Muscle of back (tissue), 11 donors: ENCODE measurements around the gene MRPL57. TPM values are rescaled to one million over a fixed set of nuclear protein-coding genes. Genes with fewer than 3 reads are reported as not detected.
"Not testable (repeated sequence)": the region's sequence is repeated elsewhere in the genome, so short reads cannot be mapped to it uniquely, and the experiment has no call there.

ENCODE experiments used
- DNase-seq, 3 donors: peaks; one replicate each; pipeline versions ENCODE4 v3.0.0 to v3.0.0-alpha.2; 2013
- polyA plus RNA-seq, 10 donors: library from polyadenylated mRNA; unstranded; fragments of 120-200 nt; gene quantifications; one replicate each; pipeline ENCODE4 v1.2.1, GENCODE V29; 2013; ENCODE audit not compliant: insufficient read length in 10 of 10

MRPL57 gene
- polyA plus RNA-seq, 10 donors: 13.4 to 18.4 (median 14.9) TPM

DNA sequence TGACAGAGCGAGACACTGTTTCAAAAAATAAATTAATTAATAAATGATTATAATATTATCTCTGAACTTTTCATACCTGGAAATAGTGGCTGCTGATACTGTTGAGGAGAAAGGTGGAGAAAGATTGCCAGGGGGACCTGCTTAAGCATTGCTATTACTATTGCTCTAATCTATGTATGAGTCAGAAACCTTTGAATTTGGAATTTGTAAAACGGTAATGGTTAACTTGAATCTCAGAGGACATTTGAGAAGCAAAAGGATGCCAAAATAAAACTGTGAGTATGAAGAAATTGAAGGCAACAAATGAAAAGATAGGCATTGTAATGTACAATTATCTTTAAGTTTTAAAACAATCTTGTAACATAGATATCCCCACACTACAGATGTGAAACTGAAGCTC lies 5.2 kb downstream of the MRPL57 start:
- no peak for DNase-seq

DNA sequence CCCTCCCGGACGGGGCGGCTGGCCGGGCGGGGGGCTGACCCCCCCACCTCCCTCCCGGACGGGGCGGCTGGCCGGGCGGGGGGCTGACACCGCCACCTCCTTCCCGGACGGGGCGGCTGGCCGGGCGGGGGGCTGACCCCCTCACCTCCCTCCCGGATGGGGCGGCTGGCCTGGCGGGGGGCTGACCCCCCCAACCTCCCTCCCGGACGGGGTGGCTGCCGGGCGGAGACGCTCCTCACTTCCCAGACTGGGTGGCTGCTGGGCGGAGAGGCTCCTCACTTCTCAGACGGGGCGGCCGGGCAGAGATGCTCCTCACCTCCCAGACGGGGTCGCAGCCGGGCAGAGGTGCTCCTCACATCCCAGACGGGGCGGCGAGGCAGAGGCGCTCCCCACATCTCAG lies 10.0 kb downstream of the MRPL57 start:
- DNase-seq: not testable (repeated sequence)

DNA sequence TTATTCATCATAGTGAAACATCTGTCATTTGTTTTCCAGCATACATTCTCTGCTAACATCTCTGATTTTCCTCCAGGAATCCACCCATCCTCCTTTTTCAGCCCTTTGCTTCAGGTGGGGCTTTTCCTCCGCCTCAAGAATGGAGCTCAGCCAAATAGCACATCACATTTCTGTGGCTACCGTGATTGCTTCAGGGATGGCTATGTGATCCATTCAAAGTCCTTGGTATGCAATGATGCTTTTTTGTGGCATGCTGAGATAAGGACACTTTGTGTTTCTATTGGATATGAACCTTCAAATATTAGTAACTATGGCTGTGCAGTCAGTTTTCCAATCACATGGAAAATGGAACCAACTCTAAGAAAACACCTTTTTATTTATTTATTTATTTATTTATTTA lies 18.3 kb downstream of the MRPL57 start:
- not testable (repeated sequence) for DNase-seq

- DNase-seq: not testable (repeated sequence)
Observed at GRCh38 chr13:21197606-21198225, 21.3 kb downstream of the MRPL57 start.

DNA sequence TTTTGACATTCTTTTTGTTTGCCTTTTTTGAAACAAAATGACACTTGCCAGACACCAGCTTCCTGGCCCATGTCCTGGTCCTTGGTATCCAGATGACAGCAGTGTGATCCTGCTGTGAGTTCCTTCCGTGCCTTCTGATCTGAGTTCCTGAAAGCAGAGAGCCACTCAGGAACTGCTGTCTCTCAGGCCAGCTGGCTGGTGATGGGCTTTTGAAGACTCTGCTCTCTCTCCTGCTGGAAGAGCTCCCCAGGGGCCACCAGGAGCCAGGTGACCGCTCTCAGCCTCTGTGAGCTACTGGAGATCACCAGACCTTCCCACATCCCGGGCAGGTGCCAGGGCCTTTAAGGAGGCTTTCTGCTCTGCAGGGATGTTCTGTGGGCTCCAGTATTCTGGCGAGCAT lies 21.9 kb downstream of the MRPL57 start:
- not testable (repeated sequence) for DNase-seq

DNA sequence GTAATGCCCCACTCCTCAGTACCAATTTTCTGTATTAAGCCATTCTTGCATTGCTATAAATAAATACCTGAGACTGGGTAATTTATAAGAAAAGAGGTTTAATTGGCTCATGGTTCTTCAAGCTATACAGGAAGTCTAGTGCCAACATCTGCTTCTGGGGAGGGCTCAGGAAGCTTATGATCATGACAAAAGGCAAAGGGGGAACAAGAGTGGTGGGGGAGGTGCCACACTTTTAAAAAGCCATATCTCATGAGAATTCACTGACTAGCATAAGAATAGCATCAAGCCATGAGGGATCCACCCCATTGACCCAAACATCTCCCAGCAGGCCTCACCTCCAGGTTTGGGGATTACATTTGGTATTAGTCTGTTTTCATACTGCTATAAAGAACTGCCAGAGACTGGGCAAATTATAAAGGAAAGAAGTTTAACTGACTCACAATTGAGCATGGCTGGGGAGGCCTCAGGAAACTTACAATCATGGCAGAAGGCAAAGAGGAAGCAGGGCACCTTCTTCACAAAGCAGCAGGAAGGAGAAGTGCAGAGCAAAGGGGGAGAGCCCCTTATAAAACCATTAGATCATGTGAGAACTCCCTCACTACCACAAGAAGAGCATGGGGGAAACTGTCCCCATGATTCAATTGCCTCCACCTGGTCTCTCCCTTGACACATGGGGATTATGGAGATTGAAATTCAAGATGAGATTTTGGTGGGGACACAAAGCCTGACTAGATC lies 25.2 kb downstream of the MRPL57 start:
- DNase-seq: not testable (repeated sequence)

DNA sequence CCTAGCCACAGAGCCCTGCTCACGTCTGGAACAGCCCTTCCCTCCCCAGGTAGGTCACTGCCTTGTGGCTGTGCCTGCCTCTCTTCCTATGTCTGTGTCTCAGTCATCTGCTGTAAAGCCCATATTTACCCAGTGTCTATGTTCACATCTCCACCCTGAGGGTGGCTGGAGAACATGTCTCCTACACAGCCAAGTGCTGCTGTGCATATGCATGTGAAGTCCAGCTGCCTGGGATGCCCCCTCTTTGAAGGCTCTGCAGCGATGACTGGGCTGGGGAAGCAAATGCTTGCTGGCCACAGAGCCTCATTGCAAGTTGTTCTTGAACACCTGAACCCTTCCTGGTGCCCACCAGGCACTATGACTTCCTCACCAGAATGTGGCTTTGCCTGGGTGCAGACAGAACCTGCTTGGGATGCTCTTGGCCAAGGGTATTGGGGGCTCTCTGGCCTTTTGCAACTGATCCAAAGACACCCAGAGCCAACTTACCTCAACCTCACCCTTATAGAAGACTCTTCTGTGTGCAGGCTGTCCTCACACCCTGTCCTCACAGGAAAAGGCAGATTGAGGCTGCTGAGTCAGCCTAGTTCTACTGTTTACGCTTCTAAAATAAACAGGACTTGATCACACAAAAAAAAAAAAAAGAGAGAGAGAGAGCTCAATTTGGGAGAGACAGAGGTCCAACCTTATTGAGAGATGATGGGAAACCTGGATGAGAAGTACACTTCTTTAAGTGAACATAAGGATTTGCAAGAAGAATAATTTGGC lies 26.5 kb downstream of the MRPL57 start:
- DNase-seq: no peak

- no peak for DNase-seq
Observed at GRCh38 chr13:21208652-21209154, 32.2 kb downstream of the MRPL57 start.

GRCh38 chr13:21212138-21212775 lies 35.8 kb downstream of the MRPL57 start:
- no peak for DNase-seq

DNA sequence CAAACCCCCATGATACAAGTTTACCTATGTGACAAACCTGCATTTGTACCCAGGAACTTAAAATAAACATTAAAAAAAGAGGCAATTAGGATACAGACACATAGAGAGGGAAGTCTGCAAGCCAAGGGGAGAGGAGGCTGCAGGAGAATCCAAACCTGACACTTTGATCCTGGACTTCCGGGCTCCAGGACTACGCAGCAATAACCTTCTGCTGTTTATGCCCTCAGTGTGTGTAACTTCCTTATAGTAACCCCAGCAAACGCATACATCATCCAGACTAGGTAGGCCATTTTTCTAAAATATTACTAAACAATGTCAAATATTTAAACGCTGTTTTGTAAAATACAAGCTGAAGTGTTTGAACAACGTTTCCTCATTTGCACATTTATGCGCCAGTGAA lies 39.0 kb downstream of the MRPL57 start:
- not testable (repeated sequence) for DNase-seq

DNA sequence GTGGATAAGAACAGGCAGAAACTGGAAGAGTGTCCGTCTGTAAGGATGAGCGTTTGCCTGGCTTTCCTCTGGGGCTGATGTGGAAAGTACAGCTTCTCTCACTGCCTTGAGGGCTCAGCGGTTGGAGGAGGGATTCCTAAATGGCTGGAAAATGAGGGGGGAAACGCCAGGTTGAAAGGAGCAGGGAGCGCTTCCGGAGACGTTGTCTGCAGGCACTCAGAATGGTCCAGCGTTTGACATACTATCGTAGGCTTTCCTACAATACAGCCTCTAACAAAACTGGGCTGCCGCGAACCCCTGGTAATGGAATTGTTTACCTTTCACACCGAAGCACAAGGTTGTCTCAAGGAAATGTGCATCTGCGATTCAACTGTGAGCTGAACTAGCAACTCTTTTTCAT lies 39.9 kb downstream of the MRPL57 start:
- no peak for DNase-seq

DNA sequence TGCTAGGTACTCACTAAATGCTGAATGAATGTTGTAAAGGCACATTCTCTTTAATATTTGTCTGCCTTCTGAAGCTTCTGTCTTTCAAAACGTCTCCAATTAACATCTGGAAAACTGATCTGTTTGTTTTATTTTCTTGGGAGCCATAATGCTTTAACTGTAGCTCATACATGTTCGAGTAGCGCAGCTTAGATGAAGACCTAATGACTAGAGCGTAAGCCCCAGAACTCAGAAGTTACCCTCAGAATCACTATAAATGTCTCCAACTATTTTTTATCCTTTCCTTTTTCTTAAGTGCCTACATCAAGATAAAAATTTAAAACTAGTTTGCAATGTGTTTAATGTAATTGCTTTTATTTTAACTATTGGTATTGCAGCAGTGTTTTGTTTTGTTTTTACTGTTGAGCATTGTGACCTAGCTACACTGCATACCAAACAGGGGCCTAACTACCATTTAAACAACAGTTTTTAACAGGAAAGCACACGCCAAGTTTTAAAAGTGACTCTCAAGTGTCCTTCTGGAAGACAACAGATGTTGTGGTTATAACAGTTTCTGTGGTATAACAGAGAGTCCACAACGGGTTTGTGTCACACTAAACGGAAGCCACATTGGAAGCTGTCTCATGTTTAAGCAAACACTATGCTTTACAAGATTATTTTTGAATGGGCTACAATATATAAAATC lies 42.0 kb downstream of the MRPL57 start:
- DNase-seq: no peak

- no peak for DNase-seq
Observed at GRCh38 chr13:21219036-21219381, 42.6 kb downstream of the MRPL57 start.

- not testable (repeated sequence) for DNase-seq
Observed at GRCh38 chr13:21219716-21220115, 43.3 kb downstream of the MRPL57 start.

GRCh38 chr13:21221268-21221667 lies 44.8 kb downstream of the MRPL57 start:
- DNase-seq: no peak

DNA sequence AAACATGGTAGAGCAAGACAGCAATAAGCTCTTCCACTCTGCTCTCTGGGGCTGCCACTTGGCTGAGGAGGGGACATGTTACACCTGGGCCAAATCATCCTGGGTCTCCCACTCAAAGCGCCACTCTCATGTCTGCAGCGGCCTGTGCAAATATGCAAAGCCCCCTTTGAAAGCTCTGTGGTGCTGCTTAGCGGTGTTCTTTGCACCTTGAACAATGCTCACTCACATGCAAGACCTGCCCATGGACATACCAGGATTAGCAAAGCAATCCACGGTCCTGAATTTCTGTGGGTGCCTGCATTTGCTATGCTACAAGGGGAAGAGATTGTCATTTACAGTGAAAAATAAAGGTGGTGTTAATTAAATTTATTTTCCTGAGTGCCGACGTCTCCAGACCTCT lies 48.6 kb downstream of the MRPL57 start:
- no peak for DNase-seq

DNA sequence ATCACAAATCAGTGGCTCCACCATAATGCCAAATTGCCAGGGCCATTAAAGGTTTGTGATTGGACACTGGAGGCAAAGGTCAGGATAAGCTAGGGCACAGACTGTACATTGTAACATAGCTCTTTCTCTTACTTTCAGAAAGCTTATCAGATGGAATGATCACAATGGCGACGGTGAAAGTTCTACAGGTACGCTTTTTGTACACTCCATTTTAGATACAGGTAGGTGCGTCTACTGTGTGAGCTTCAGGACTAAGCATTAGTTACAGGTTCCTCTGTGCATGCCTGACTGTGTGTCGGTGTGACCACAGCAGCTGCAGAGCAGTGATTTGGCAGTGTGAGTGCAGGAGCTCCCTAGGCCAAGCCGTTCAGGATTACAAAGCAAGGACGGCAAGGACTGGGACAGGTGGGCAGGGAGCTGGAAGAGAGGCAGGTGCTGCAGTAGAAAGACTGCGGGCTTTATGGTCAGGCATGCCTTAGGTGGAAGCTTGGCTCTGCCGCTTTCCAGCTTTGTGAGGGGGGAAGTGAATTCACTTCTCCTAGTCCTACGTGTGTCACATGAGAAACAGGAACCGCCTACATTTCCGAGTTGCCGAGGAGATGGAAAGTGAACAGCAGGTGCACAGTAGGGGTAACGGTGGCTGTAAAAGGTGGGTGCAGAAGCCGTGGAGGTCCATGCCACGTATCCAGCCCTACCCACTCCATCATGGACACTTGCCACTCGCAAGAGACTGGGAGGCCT lies 49.6 kb downstream of the MRPL57 start:
- no peak for DNase-seq

DNA sequence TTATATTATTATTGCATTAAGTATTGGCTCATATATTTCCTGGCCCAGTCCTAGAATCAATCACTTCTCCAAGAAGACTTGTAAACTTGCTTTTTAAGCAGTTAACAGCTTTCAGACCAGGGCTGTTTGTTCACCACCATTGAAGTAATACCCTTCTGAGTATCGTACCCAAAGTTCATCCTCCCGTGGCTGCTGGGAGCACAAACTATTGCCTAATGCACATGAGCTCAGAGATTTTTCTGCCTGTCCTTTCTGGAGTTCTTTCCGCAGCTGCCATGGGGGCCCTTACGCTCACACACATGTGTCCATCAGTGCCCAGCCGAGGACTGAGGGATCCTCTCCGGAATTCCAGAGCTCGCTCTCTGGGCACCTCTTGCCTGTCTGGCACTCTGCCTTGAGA lies 51.5 kb downstream of the MRPL57 start:
- no peak for DNase-seq
